ENCODE data around the gene DPF3.

Gene DPF3

DNA sequence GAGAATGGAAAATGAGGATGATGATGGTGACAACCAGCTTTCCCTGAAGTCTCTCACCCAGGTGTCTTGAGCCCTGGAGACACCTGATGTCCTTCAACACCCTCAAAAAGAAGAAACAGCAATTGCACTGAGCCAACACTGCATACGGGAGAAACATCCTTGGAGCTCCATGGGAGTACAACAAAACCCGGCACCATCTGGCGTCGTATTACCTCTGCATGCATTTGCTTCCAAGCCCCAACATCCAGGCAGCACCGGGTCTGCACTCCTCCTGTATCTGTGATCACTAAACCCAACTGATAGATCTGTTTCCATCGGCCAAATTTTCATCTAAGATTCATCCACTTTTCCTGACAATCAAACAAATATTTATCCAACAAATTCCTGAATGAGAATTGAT, 249.9 kb downstream of the DPF3 start:
- H3K4me3 ChIP-seq (replicated peaks; ENCODE audit: low read depth, low read length): no peak overlapping the region
- no peaks in the 10 kb centered on the region for H3K27me3 ChIP-seq (replicated peaks; ENCODE audit: control insufficient read depth, insufficient read depth, low read length)
- H3K36me3 ChIP-seq (ENCODE audit: control insufficient read depth, insufficient read depth, low read length): no peaks in the 10 kb centered on the region
- TF ChIP-seq, protein P1, sequence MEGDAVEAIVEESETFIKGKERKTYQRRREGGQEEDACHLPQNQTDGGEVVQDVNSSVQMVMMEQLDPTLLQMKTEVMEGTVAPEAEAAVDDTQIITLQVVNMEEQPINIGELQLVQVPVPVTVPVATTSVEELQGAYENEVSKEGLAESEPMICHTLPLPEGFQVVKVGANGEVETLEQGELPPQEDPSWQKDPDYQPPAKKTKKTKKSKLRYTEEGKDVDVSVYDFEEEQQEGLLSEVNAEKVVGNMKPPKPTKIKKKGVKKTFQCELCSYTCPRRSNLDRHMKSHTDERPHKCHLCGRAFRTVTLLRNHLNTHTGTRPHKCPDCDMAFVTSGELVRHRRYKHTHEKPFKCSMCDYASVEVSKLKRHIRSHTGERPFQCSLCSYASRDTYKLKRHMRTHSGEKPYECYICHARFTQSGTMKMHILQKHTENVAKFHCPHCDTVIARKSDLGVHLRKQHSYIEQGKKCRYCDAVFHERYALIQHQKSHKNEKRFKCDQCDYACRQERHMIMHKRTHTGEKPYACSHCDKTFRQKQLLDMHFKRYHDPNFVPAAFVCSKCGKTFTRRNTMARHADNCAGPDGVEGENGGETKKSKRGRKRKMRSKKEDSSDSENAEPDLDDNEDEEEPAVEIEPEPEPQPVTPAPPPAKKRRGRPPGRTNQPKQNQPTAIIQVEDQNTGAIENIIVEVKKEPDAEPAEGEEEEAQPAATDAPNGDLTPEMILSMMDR (IDR thresholded peaks at IDR 0.05; ENCODE audit: insufficient read depth, low read length, poor library complexity, severe bottlenecking): no peak
- DNase-seq (ENCODE audit: extremely low read depth, insufficient read length): no peak

DNA sequence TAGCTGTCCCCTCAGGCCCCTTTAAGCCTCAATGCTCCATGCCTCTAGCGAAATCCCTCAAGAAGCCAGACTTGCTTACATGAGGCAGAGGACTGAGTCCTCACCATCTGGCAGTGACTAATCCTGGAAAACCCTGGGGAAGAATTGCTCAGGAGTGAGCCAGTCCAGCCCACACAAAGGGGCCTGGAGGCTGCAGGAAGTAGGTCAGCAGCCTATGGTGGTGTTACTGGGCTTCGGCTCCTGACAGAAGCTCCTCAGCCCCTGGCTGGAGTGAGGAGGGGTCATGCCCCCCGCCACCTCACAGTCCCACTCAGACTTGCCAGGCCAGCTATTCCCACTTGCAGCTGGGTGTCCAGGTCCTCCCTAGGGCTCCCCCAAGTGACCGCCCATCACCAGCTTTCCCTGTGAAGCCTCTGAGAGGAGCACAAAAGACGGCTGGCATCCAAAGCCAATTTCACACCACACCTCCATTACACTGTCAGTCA, 250.5 kb downstream of the DPF3 start:
- Histone ChIP-seq H3K4me3 (replicated peaks; ENCODE audit: low read depth, low read length) (no peak overlapping the region), H3K36me3 (ENCODE audit: control insufficient read depth, insufficient read depth, low read length) (no peaks in the 10 kb centered on the region), H3K27me3 (replicated peaks; ENCODE audit: control insufficient read depth, insufficient read depth, low read length) (no peaks in the 10 kb centered on the region)
- TF ChIP-seq, protein P1 (IDR thresholded peaks at IDR 0.05; ENCODE audit: insufficient read depth, low read length, poor library complexity, severe bottlenecking): no peak
- DNase-seq (ENCODE audit: extremely low read depth, insufficient read length): no peak

DNA sequence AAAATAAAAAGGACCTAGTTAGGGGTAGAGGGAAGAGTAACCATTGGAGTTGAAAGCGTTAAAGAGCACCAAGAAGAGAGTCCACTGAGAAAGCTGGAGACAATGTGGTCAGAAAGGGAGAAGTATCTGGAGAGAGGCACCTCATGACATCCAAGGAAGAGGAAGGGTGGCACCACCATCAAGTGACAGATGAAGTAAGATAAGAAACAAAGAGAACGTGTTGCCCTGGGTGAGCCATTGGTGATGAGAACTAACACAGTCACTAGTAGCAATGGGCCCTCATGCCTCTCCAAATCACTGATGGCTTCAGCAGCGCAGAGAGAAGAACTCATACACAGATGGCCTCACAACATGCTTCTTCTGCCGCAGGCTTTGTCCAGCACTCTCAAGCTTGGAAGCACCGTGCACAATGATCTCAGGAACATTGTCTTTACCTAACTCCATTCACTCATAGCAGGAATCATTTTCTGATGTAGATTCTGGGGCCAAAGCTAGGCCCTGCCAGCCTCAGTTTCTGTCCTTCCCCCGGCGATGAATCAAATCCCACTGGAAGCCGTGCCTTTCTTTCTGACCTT, 252.9 kb downstream of the DPF3 start:
- Histone ChIP-seq H3K36me3 (ENCODE audit: control insufficient read depth, insufficient read depth, low read length) (no peaks in the 10 kb centered on the region), H3K27me3 (replicated peaks; ENCODE audit: control insufficient read depth, insufficient read depth, low read length) (no peaks in the 10 kb centered on the region), H3K4me3 (replicated peaks; ENCODE audit: low read depth, low read length) (no peak overlapping the region)
- DNase-seq (ENCODE audit: extremely low read depth, insufficient read length): no peak
- TF ChIP-seq, protein P1 (IDR thresholded peaks at IDR 0.05; ENCODE audit: insufficient read depth, low read length, poor library complexity, severe bottlenecking): no peak

DNA sequence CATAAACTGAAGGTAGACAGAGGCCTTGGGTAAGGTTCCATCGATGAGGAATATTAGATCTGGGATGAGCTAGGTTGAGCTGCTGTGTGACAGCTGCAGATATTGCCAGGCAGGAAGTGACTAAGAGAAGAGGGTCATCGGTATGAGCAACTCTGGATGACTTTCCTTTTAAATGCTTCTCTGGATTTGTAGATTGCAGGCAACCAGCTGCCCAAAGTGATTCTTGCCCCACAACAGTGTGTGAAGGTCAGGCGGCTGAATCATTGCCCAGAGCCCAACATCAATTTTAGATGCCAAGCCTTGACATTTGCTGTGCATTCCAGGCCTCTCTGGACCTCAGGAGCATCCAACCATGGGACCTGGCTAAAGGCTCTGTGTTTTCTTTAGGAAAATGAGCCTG, 255.9 kb downstream of the DPF3 start:
- DNase-seq (ENCODE audit: extremely low read depth, insufficient read length): no peak
- no peak overlapping the region for H3K4me3 ChIP-seq (replicated peaks; ENCODE audit: low read depth, low read length)
- no peaks in the 10 kb centered on the region for H3K27me3 ChIP-seq (replicated peaks; ENCODE audit: control insufficient read depth, insufficient read depth, low read length)
- no peaks in the 10 kb centered on the region for H3K36me3 ChIP-seq (ENCODE audit: control insufficient read depth, insufficient read depth, low read length)
- TF ChIP-seq, protein P1 (IDR thresholded peaks at IDR 0.05; ENCODE audit: insufficient read depth, low read length, poor library complexity, severe bottlenecking): no peak

DNA sequence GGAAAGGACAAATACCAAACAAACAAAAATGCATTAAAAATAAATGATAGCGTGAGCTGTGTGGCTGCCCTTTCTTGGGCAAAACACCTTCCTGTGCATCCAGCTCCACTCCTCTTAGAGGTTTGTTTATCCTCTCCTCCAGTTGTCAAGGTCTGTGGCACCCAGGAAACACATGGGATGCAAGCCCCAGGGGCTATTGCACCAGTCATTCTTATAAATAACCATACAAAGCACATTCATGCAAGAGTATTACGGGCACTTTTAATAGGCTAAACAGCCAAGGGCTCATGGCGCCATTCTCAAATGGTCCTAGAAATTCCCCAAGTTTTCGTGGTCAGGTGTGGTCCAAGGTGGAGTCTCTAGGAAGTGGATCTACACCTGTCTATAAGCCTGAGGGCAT, 257.0 kb downstream of the DPF3 start:
- H3K27me3 ChIP-seq (replicated peaks; ENCODE audit: control insufficient read depth, insufficient read depth, low read length): no peaks in the 10 kb centered on the region
- no peak for DNase-seq (ENCODE audit: extremely low read depth, insufficient read length)
- TF ChIP-seq, protein P1 (IDR thresholded peaks at IDR 0.05; ENCODE audit: insufficient read depth, low read length, poor library complexity, severe bottlenecking): no peak
- no peak overlapping the region for H3K4me3 ChIP-seq (replicated peaks; ENCODE audit: low read depth, low read length)
- H3K36me3 ChIP-seq (ENCODE audit: control insufficient read depth, insufficient read depth, low read length): no peaks in the 10 kb centered on the region

DNA sequence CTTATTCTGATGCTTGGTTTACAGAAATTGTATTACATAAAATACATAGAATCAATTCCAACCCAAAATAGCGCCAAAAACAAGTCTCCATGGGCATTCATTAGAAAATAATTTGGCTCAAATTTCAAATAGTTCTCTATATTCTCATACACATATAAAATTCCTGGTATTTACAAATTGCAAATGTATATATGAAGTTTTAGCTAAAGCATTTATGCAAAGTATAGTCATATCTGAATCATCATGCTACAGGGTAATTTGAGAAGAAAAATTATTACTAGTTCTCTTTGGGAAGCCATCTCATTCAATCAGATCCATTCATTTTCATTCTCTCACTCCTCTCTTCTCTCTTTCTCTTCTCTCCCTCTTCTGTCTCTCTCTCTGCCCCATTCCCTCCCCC, 257.8 kb downstream of the DPF3 start:
- Histone ChIP-seq H3K36me3 (ENCODE audit: control insufficient read depth, insufficient read depth, low read length) (no peaks in the 10 kb centered on the region), H3K27me3 (replicated peaks; ENCODE audit: control insufficient read depth, insufficient read depth, low read length) (no peaks in the 10 kb centered on the region), H3K4me3 (replicated peaks; ENCODE audit: low read depth, low read length) (no peak overlapping the region)
- no peak for DNase-seq (ENCODE audit: extremely low read depth, insufficient read length)
- TF ChIP-seq, protein P1 (IDR thresholded peaks at IDR 0.05; ENCODE audit: insufficient read depth, low read length, poor library complexity, severe bottlenecking): no peak
